ENCODE data around the gene CALHM3.

DNA sequence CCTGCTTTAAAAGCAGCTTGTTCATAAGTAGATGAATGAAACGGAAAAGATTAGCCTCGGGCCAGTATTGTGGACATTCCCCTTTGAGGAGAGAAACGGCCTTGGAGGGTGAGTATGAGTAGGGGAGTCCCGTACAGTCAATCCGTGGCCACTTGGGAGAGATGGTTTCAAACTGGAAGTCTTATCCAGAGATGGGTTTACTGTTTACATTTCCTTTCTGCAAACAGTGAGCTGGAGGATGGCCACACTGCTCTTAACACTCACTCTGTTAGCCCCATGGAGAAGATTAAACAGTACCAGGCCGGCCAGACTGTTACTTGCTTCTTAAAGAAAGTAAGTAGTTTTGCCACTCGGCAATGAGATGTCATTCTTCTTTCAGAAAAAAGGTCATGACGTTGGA lies 47.1 kb downstream of the CALHM3 start:
- TF ChIP-seq CTCF (IDR thresholded peaks at IDR 0.05; ENCODE audit: insufficient read depth, low read length) (no peak), POLR2AphosphoS5 (IDR thresholded peaks at IDR 0.05; ENCODE audit: low read depth) (no peak), GABPA (IDR thresholded peaks at IDR 0.05; ENCODE audit: low read depth) (no peak)
- TF ChIP-seq, protein P1, sequence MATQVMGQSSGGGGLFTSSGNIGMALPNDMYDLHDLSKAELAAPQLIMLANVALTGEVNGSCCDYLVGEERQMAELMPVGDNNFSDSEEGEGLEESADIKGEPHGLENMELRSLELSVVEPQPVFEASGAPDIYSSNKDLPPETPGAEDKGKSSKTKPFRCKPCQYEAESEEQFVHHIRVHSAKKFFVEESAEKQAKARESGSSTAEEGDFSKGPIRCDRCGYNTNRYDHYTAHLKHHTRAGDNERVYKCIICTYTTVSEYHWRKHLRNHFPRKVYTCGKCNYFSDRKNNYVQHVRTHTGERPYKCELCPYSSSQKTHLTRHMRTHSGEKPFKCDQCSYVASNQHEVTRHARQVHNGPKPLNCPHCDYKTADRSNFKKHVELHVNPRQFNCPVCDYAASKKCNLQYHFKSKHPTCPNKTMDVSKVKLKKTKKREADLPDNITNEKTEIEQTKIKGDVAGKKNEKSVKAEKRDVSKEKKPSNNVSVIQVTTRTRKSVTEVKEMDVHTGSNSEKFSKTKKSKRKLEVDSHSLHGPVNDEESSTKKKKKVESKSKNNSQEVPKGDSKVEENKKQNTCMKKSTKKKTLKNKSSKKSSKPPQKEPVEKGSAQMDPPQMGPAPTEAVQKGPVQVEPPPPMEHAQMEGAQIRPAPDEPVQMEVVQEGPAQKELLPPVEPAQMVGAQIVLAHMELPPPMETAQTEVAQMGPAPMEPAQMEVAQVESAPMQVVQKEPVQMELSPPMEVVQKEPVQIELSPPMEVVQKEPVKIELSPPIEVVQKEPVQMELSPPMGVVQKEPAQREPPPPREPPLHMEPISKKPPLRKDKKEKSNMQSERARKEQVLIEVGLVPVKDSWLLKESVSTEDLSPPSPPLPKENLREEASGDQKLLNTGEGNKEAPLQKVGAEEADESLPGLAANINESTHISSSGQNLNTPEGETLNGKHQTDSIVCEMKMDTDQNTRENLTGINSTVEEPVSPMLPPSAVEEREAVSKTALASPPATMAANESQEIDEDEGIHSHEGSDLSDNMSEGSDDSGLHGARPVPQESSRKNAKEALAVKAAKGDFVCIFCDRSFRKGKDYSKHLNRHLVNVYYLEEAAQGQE (IDR thresholded peaks at IDR 0.05; ENCODE audit: insufficient replicate concordance, low read depth), result no peak

All from HL-60 (cell line).